Measurements from ENCODE around the gene TNKS2. TPM values are rescaled to one million over a fixed set of nuclear protein-coding genes. Genes with fewer than 3 reads are reported as not detected.

TNKS2 gene
- total RNA-seq, 3 donors from 2014 or later (not counting 1 experiment from before 2014, with no cell fraction given), result 47.0 to 50.9 (median 47.9) TPM

DNA sequence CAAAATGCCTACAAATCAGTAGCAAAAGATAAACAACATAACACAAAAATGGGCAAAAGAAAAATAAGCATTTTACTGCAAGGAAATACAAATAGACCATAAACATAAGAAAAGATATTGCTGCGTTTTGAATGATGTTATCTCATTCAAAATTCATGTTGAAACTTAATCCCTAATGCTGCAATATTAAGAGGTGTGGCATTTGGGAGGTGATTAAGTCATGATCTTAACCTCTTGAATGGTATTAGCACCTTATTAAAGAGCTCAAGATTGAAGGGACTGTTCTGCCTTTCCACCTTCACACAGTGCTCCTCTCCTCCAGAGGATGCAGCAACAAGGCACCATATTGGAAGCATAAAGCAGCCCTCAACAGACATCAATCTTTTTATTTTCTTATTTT is 12.4 kb upstream of the TNKS2 start:
- H3K4me3 ChIP-seq (ENCODE audit: low read length), result no peak overlapping the region
- H3K27me3 ChIP-seq (ENCODE audit: control insufficient read depth, insufficient read depth, low read length), result no peaks in the 10 kb centered on the region
- no peak for TF ChIP-seq CTCF (IDR thresholded peaks at IDR 0.05)
- intact Hi-C loops (cut with micrococcal nuclease), result no loop called here
- no peaks in the 10 kb centered on the region for H3K9me3 ChIP-seq (ENCODE audit: control insufficient read depth, insufficient read depth, low read length)
- ATAC-seq (no peak), DNase-seq (no peak)
- no peaks in the 10 kb centered on the region for H3K4me1 ChIP-seq (ENCODE audit: control insufficient read depth, insufficient read depth, low read length)
- no peaks in the 10 kb centered on the region for H3K36me3 Mint-ChIP-seq
- H3K27me3 Mint-ChIP-seq (ENCODE audit: low read depth in 2 of 2), result peaks cover 30 to 50% of the 10 kb centered on the region in 2 donors
- no peaks in the 10 kb centered on the region for H3K9me3 Mint-ChIP-seq
- no peaks in the 10 kb centered on the region for H3K4me1 Mint-ChIP-seq
- H3K4me3 Mint-ChIP-seq, result no peak overlapping the region
- WGBS (ENCODE audit: insufficient coverage), result no CpG with 5 or more reads among the region's 1 CpG
- H3K27ac ChIP-seq (ENCODE audit: low read length), result no peak overlapping the region
- no peak overlapping the region for H3K27ac Mint-ChIP-seq
- no peaks in the 10 kb centered on the region for H3K36me3 ChIP-seq (ENCODE audit: control insufficient read depth, insufficient read depth, low read length)

GRCh38 chr10:91787258-91787657 is 11.0 kb upstream of the TNKS2 start:
- Histone ChIP-seq H3K36me3 (ENCODE audit: control insufficient read depth, insufficient read depth, low read length) (no peaks in the 10 kb centered on the region), H3K4me3 (ENCODE audit: low read length) (no peak overlapping the region), H3K27me3 (ENCODE audit: control insufficient read depth, insufficient read depth, low read length) (no peaks in the 10 kb centered on the region), H3K27ac (ENCODE audit: low read length) (no peak overlapping the region), H3K9me3 (ENCODE audit: control insufficient read depth, insufficient read depth, low read length) (no peaks in the 10 kb centered on the region), H3K4me1 (ENCODE audit: control insufficient read depth, insufficient read depth, low read length) (no peaks in the 10 kb centered on the region)
- no peak for DNase-seq
- TF ChIP-seq CTCF (IDR thresholded peaks at IDR 0.05), result no peak
- no peak for ATAC-seq
- peaks cover 25 to 47% of the 10 kb centered on the region in 2 donors for H3K27me3 Mint-ChIP-seq (ENCODE audit: low read depth in 2 of 2)
- intact Hi-C loops (cut with micrococcal nuclease), result no loop called here
- H3K9me3 Mint-ChIP-seq, result no peaks in the 10 kb centered on the region
- no peaks in the 10 kb centered on the region for H3K36me3 Mint-ChIP-seq
- no peak overlapping the region for H3K4me3 Mint-ChIP-seq
- H3K27ac Mint-ChIP-seq, result no peak overlapping the region
- WGBS (ENCODE audit: insufficient coverage), result 88% methylated on average over 2 of the region's 2 CpGs
- no peaks in the 10 kb centered on the region for H3K4me1 Mint-ChIP-seq

- H3K27me3 Mint-ChIP-seq (ENCODE audit: low read depth in 2 of 2), result peaks cover 20 to 42% of the 10 kb centered on the region in 2 donors
- H3K36me3 ChIP-seq (ENCODE audit: control insufficient read depth, insufficient read depth, low read length), result no peaks in the 10 kb centered on the region
- ATAC-seq, result no peak
- intact Hi-C loops (cut with micrococcal nuclease), result no loop called here
- no peaks in the 10 kb centered on the region for H3K36me3 Mint-ChIP-seq
- DNase-seq, result no peak
- WGBS (ENCODE audit: insufficient coverage), result 98% methylated on average over 2 of the region's 2 CpGs
- H3K27me3 ChIP-seq (ENCODE audit: control insufficient read depth, insufficient read depth, low read length), result no peaks in the 10 kb centered on the region
- H3K9me3 Mint-ChIP-seq, result no peaks in the 10 kb centered on the region
- H3K4me1 ChIP-seq (ENCODE audit: control insufficient read depth, insufficient read depth, low read length), result no peaks in the 10 kb centered on the region
- H3K4me1 Mint-ChIP-seq, result no peaks in the 10 kb centered on the region
- H3K4me3 Mint-ChIP-seq, result no peak overlapping the region
- no peak overlapping the region for H3K27ac Mint-ChIP-seq
- no peak for TF ChIP-seq CTCF (IDR thresholded peaks at IDR 0.05)
- H3K27ac ChIP-seq (ENCODE audit: low read length), result no peak overlapping the region
- H3K4me3 ChIP-seq (ENCODE audit: low read length), result no peak overlapping the region
- no peaks in the 10 kb centered on the region for H3K9me3 ChIP-seq (ENCODE audit: control insufficient read depth, insufficient read depth, low read length)
These were observed 10.4 kb upstream of the TNKS2 start for GRCh38 chr10:91787810-91788209.

- Mint-ChIP-seq H3K4me1 (no peaks in the 10 kb centered on the region), H3K27me3 (ENCODE audit: low read depth in 2 of 2) (peaks cover 17 to 34% of the 10 kb centered on the region in 2 donors), H3K4me3 (no peak overlapping the region), H3K27ac (no peak overlapping the region), H3K9me3 (no peaks in the 10 kb centered on the region), H3K36me3 (no peaks in the 10 kb centered on the region)
- intact Hi-C loops (cut with micrococcal nuclease), result no loop called here
- Histone ChIP-seq H3K27ac (ENCODE audit: low read length) (no peak overlapping the region), H3K27me3 (ENCODE audit: control insufficient read depth, insufficient read depth, low read length) (no peaks in the 10 kb centered on the region), H3K36me3 (ENCODE audit: control insufficient read depth, insufficient read depth, low read length) (no peaks in the 10 kb centered on the region), H3K4me1 (ENCODE audit: control insufficient read depth, insufficient read depth, low read length) (no peaks in the 10 kb centered on the region), H3K4me3 (ENCODE audit: low read length) (no peak overlapping the region), H3K9me3 (ENCODE audit: control insufficient read depth, insufficient read depth, low read length) (no peaks in the 10 kb centered on the region)
- ATAC-seq, result no peak
- WGBS (ENCODE audit: insufficient coverage), result 92% methylated on average over 5 of the region's 5 CpGs
- DNase-seq, result no peak
- TF ChIP-seq CTCF (IDR thresholded peaks at IDR 0.05), result no peak
These were observed 9.7 kb upstream of the TNKS2 start for GRCh38 chr10:91788527-91788926.
